K562 (cell line): Measurements from ENCODE around the gene TTC8. TPM values are rescaled to one million over a fixed set of nuclear protein-coding genes. Genes with fewer than 3 reads are reported as not detected.

Source experiments
- ATAC-seq: fragments of 200-7000 bp; cut with Tn5 transposase; 3 replicates; pipeline ENCODE4 v1.9.1; 2020; ENCODE audit warnings: moderate library complexity
- BruUV-seq: library from RNA; stranded (reverse); fragments of 400-500 nt; replicated peaks from 2 replicates; lab custom pipeline; 2021; lab: Mats Ljungman, UMichigan
- CTCF ChIA-PET: fragments of 300-600 bp; formaldehyde crosslinking; extraction: SDS; loops from one replicate; lab custom pipeline; 2021; ENCODE audit warnings: low intra/inter-chr PET ratio; lab: Yijun Ruan, JAX
- POLR2A ChIA-PET: fragments of 300-600, 350-650 bp; sonication (Branson Sonifier 250); formaldehyde crosslinking; extraction: SDS; loops from one replicate; lab custom pipeline; 2021; ENCODE audit warnings: antibody characterized with exemption, inconsistent platforms; lab: Yijun Ruan, JAX
- DNase-seq, 4 experiments: peaks; one replicate each; pipeline versions ENCODE4 v3.0.0 to v3.0.0-alpha.2; 2011 to 2018; ENCODE audit warnings: low spot score in 3 of 4, mixed read lengths in 3 of 4; ENCODE audit errors: extremely low read depth in 1 of 4
- FAIRE-seq: peaks from 2 replicates; lab custom pipeline; 2011; peaks lifted over from hg19 to GRCh38; lab: Jason Lieb, UNC
- H2AFZ ChIP-seq: 2 replicates; pipeline ENCODE4 v1.6.0; 2011; ENCODE audit warnings: low read depth, low read length, control low read depth, inconsistent platforms
- H3K27ac ChIP-seq: fragments of 200-600 bp; 3 replicates; pipeline ENCODE4 v1.8.0; 2011; ENCODE audit warnings: low read depth, mild to moderate bottlenecking, control low read depth, inconsistent platforms, low read length, moderate library complexity, mixed read lengths; ENCODE audit errors: extremely low read depth
- H3K27me3 ChIP-seq, 2 experiments: fragments of 300-600 bp in 1 of 2; 2 replicates in 1 of 2; 3 replicates in 1 of 2; pipeline versions ENCODE4 v1.6.0 to v1.8.0; 2011; ENCODE audit warnings: inconsistent platforms in 2 of 2, low read length in 2 of 2, mild to moderate bottlenecking in 1 of 2, mixed read lengths in 1 of 2, moderate library complexity in 1 of 2; ENCODE audit not compliant: control insufficient read depth in 2 of 2, insufficient read depth in 2 of 2
- H3K36me3 ChIP-seq: fragments of 300-600 bp; 3 replicates; pipeline ENCODE4 v1.8.0; 2011; ENCODE audit warnings: mild to moderate bottlenecking, low read length, inconsistent platforms; ENCODE audit not compliant: control insufficient read depth, insufficient read depth
- H3K4me1 ChIP-seq, 2 experiments: fragments of 200-600 bp in 1 of 2; replicated peaks in 1 of 2; 2 replicates in 1 of 2; 3 replicates in 1 of 2; pipeline versions ENCODE4 v1.5.1 to v1.8.0; 2011; ENCODE audit warnings: inconsistent platforms in 2 of 2, low read length in 2 of 2, mild to moderate bottlenecking in 1 of 2, mixed read lengths in 1 of 2, moderate library complexity in 1 of 2; ENCODE audit not compliant: control insufficient read depth in 2 of 2, insufficient read depth in 2 of 2
- H3K4me2 ChIP-seq: 2 replicates; pipeline ENCODE4 v1.6.1; 2011; ENCODE audit warnings: low read length, control low read depth, inconsistent platforms, mixed read lengths; ENCODE audit not compliant: insufficient read depth
- H3K4me3 ChIP-seq: fragments of 200-600 bp; sonication (generic), shearing (Covaris generic); 2 replicates; pipeline ENCODE4 v1.5.1; 2016; ENCODE audit warnings: control low read depth, inconsistent platforms
- H3K79me2 ChIP-seq: fragments of 200-600 bp; 3 replicates; pipeline ENCODE4 v1.8.0; 2011; ENCODE audit warnings: low read length, inconsistent platforms; ENCODE audit not compliant: control insufficient read depth, insufficient read depth
- H3K9ac ChIP-seq, 2 experiments: 2 replicates each; pipeline versions ENCODE4 v1.6.0 to v1.6.1; 2011; ENCODE audit warnings: low read depth in 2 of 2, low read length in 2 of 2, control low read depth in 1 of 2, inconsistent platforms in 1 of 2, mild to moderate bottlenecking in 1 of 2, mixed read lengths in 1 of 2; ENCODE audit not compliant: insufficient read depth in 1 of 2
- H3K9me1 ChIP-seq: one replicate; pipeline ENCODE4 v1.6.0; 2011; ENCODE audit warnings: inconsistent platforms, mild to moderate bottlenecking, low read length, moderate library complexity; ENCODE audit not compliant: control insufficient read depth, insufficient read depth
- H3K9me3 ChIP-seq: replicated peaks from 2 replicates; pipeline ENCODE4 v1.5.1; 2011; ENCODE audit warnings: low read depth, low read length, inconsistent platforms; ENCODE audit not compliant: control insufficient read depth, insufficient read depth
- H4K20me1 ChIP-seq: replicated peaks from 2 replicates; pipeline ENCODE4 v1.6.1; 2011; ENCODE audit warnings: low read length, inconsistent platforms, mixed read lengths; ENCODE audit not compliant: control insufficient read depth, insufficient read depth
- BCL6 ChIP-seq: fragments of 250-450 bp; sonication (Bioruptor Pico); IDR thresholded peaks from 2 replicates; pipeline ENCODE4 v1.4.0; 2020
- CBX8 ChIP-seq: fragments of 200-600 bp; sonication (generic); IDR thresholded peaks from 2 replicates; pipeline ENCODE4 v1.6.1; 2012; ENCODE audit warnings: borderline replicate concordance, mixed run types, low read depth, mild to moderate bottlenecking, moderate library complexity, mixed read lengths, low read length, control low read depth, inconsistent platforms; ENCODE audit not compliant: poor library complexity, severe bottlenecking; ENCODE audit errors: extremely low read depth
- E2F3 ChIP-seq: fragments of 250-450 bp; sonication (Bioruptor Pico); IDR thresholded peaks from 2 replicates; pipeline ENCODE4 v1.4.0; 2020; ENCODE audit warnings: mild to moderate bottlenecking
- FIP1L1 ChIP-seq: fragments of 200-400 bp; formaldehyde crosslinking; IDR thresholded peaks from 2 replicates; pipeline ENCODE4 v1.6.1; 2018; ENCODE audit warnings: mild to moderate bottlenecking, low read depth, low read length; ENCODE audit not compliant: poor library complexity, severe bottlenecking
- RAD21 ChIP-seq, 2 experiments: fragments of 250-450 bp in 1 of 2; fragments of 450-650 bp in 1 of 2; sonication (Bioruptor Pico) in 1 of 2; formaldehyde crosslinking in 1 of 2; IDR thresholded peaks in 1 of 2; conservative IDR thresholded peaks in 1 of 2; 2 replicates each; pipeline versions ENCODE4 v1.4.0 to v1.8.0; 2020 to 2022; ENCODE audit warnings: mild to moderate bottlenecking in 2 of 2, moderate library complexity in 1 of 2
- RAD51 ChIP-seq: fragments of 450-650 bp; IDR thresholded peaks from 2 replicates; pipeline ENCODE4 v1.7.1; 2016; ENCODE audit warnings: low read depth, mild to moderate bottlenecking, borderline replicate concordance
- SMC3 ChIP-seq: conservative IDR thresholded peaks from 2 replicates; pipeline ENCODE4 v1.6.1; 2011; ENCODE audit warnings: low read depth, low read length, improper control_type of control experiment; ENCODE audit not compliant: insufficient read depth
- ZBED1 ChIP-seq: IDR thresholded peaks from 2 replicates; pipeline ENCODE4 v1.6.1; 2014
- ZNF3 ChIP-seq: fragments of 250-450 bp; sonication (Bioruptor Pico); IDR thresholded peaks from 2 replicates; pipeline ENCODE4 v1.5.0; 2021; ENCODE audit warnings: mild to moderate bottlenecking, moderate library complexity
- in situ Hi-C: fragments of 300-500 bp; cut with MboI; formaldehyde crosslinking; loops from 4 replicates; pipeline ENCODE4 v1.15.0; 2018; ENCODE audit warnings: inconsistent platforms, mixed read lengths
- intact Hi-C: fragments of 100-400 bp; cut with micrococcal nuclease; formaldehyde crosslinking; loops from 2 replicates; pipeline ENCODE4 v1.14.2; 2022
- polyA plus RNA-seq, 8 experiments: library from polyadenylated mRNA; depleted of rRNA in 4 of 8; stranded (reverse) in 5 of 8; unstranded in 3 of 8; fragments of >200 nt; fragmentation: Nextera tagmentation in 2 of 8; fragmentation: Illumina TruSeq in 1 of 8; extraction: Ambion mirVana in 2 of 8; extraction: Trizol in 1 of 8; gene quantifications; 2 replicates each; pipeline versions ENCODE4 v1.2.1 to v1.2.3, GENCODE V29; 2011 to 2014; ENCODE audit warnings: inconsistent platforms in 1 of 8, missing spikeins in 1 of 8
- total RNA-seq, 7 experiments: library from RNA; depleted of rRNA in 6 of 7; stranded (reverse); fragments of >200 nt in 6 of 7; fragmentation: Illumina TruSeq in 2 of 7; extraction: Trizol in 2 of 7; gene quantifications; 2 replicates each; pipeline versions ENCODE4 v1.2.1 to v1.2.3, GENCODE V29; 2011 to 2021; ENCODE audit warnings: low replicate concordance in 1 of 7
- TF ChIP-seq, protein P1 (sequence below), 2 experiments: fragments of 450-650 bp; formaldehyde crosslinking in 1 of 2; IDR thresholded peaks; 2 replicates each; pipeline versions ENCODE4 v1.4.0 to v1.6.1; 2014 to 2020; ENCODE audit warnings: mild to moderate bottlenecking in 2 of 2, borderline replicate concordance in 1 of 2, low read depth in 1 of 2
- TF ChIP-seq, protein P2 (sequence below), 3 experiments: IDR thresholded peaks in 2 of 3; conservative IDR thresholded peaks in 1 of 3; 2 replicates each; pipeline ENCODE4 v1.5.1; 2011 to 2012; ENCODE audit warnings: low read length in 3 of 3, mild to moderate bottlenecking in 3 of 3, control low read depth in 2 of 3, improper control_type of control experiment in 1 of 3, inconsistent platforms in 1 of 3, low read depth in 1 of 3, mixed read lengths in 1 of 3, moderate library complexity in 1 of 3; ENCODE audit not compliant: insufficient read depth in 2 of 3

TTC8 gene
- total and polyA plus RNA-seq, 9 of the 15 experiments (the other 6 are each of a cell fraction or from before 2014, with no cell fraction given) = 7.3 to 22.7 (median 9.6) TPM

DNA sequence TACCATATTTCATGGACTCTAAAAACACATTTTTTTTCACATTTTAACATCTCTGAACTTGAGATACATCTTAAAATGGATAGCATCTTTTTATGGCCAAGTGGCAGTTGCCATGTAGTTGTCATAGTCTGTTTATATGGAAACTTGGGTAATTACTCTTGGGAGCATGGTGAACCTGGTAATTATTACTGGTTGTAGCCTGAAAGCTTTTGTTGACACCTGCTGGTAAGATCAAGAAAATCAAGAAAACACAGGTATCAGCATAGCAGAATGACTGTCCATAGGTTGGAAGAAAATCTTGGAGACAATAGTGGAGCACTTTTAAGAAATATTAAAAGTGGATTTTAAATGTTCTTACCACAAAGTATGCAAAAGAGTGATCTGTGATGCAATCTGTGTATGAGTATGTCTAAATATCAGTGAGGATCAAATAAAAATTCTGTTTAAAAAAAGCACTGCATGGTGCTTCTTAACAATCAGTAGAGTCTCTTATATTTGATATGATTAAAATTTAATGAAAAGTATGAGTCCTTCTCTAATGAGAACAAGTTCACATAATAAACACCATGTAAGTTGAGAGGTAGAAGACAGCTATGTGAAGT lies 44.2 kb downstream of the TTC8 start:
- FAIRE-seq (no peak), DNase-seq (peak in 2 of 4 experiments; percentile 5 to 27), ATAC-seq (peak; percentile 75)
- Histone ChIP-seq H3K4me1 (no peaks in the 10 kb centered on the region), H3K9me3 (no peaks in the 10 kb centered on the region), H4K20me1 (no peaks in the 10 kb centered on the region), H3K9ac (no peak overlapping the region), H3K27ac (no peak overlapping the region), H3K4me3 (no peak overlapping the region), H3K27me3 (no peaks in the 10 kb centered on the region), H3K9me1 (no peaks in the 10 kb centered on the region), H3K79me2 (no peaks in the 10 kb centered on the region), H2AFZ (no peak overlapping the region), H3K36me3 (no peaks in the 10 kb centered on the region), H3K4me2 (no peak overlapping the region)
- in situ Hi-C loops (no loop called here), intact Hi-C loops (loop anchor here (1.0 to 5.0 kb wide), 4 partner anchors 76 to 376 kb away; partner anchors contain the start of gene EML5)
- ChIA-PET POLR2A (interaction anchor here (0.9 kb wide), 1 partner anchor 9 kb away, joined by 3 read pairs; no protein-coding TSS in a partner anchor), CTCF (interaction anchor here (0.6 to 1.8 kb wide), 4 partner anchors 201 to 924 kb away, joined by 4 to 12 read pairs (median 8); no protein-coding TSS in a partner anchor)
- BruUV-seq = no TSS peak
- TF ChIP-seq, protein P1, sequence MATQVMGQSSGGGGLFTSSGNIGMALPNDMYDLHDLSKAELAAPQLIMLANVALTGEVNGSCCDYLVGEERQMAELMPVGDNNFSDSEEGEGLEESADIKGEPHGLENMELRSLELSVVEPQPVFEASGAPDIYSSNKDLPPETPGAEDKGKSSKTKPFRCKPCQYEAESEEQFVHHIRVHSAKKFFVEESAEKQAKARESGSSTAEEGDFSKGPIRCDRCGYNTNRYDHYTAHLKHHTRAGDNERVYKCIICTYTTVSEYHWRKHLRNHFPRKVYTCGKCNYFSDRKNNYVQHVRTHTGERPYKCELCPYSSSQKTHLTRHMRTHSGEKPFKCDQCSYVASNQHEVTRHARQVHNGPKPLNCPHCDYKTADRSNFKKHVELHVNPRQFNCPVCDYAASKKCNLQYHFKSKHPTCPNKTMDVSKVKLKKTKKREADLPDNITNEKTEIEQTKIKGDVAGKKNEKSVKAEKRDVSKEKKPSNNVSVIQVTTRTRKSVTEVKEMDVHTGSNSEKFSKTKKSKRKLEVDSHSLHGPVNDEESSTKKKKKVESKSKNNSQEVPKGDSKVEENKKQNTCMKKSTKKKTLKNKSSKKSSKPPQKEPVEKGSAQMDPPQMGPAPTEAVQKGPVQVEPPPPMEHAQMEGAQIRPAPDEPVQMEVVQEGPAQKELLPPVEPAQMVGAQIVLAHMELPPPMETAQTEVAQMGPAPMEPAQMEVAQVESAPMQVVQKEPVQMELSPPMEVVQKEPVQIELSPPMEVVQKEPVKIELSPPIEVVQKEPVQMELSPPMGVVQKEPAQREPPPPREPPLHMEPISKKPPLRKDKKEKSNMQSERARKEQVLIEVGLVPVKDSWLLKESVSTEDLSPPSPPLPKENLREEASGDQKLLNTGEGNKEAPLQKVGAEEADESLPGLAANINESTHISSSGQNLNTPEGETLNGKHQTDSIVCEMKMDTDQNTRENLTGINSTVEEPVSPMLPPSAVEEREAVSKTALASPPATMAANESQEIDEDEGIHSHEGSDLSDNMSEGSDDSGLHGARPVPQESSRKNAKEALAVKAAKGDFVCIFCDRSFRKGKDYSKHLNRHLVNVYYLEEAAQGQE (IDR thresholded peaks at IDR 0.05; ENCODE audit: borderline replicate concordance) = peak; percentile 66; the same call in 1 of the 2 replicates
- TF ChIP-seq, protein P1 (CRISPR knock-in tag; IDR thresholded peaks at IDR 0.05; ENCODE audit: low read depth) = no peak
- no peak for TF ChIP-seq RAD51
- TF ChIP-seq ZNF3 = no peak
- TF ChIP-seq CBX8 = no peak
- TF ChIP-seq FIP1L1 = no peak
- 0 out of 2 replicates have a peak, but pooled peaks have one; percentile 15 for TF ChIP-seq SMC3
- TF ChIP-seq BCL6 (CRISPR knock-in tag) = no peak
- TF ChIP-seq E2F3 (CRISPR knock-in tag) = no peak
- TF ChIP-seq, protein P2, sequence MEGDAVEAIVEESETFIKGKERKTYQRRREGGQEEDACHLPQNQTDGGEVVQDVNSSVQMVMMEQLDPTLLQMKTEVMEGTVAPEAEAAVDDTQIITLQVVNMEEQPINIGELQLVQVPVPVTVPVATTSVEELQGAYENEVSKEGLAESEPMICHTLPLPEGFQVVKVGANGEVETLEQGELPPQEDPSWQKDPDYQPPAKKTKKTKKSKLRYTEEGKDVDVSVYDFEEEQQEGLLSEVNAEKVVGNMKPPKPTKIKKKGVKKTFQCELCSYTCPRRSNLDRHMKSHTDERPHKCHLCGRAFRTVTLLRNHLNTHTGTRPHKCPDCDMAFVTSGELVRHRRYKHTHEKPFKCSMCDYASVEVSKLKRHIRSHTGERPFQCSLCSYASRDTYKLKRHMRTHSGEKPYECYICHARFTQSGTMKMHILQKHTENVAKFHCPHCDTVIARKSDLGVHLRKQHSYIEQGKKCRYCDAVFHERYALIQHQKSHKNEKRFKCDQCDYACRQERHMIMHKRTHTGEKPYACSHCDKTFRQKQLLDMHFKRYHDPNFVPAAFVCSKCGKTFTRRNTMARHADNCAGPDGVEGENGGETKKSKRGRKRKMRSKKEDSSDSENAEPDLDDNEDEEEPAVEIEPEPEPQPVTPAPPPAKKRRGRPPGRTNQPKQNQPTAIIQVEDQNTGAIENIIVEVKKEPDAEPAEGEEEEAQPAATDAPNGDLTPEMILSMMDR (IDR thresholded peaks at IDR 0.05 in 2 of 3, conservative IDR thresholded peaks at IDR 0.05 in 1 of 3; ENCODE audit: insufficient read depth in 2 of 3, low read depth in 1 of 3, low read length in 3 of 3) = peak; percentile 22 to 63 (median 32); a peak in 3 of 6 replicates
- TF ChIP-seq ZBED1 = no peak
- peak; percentile 52 to 75 for TF ChIP-seq RAD21 (CRISPR knock-in tag; conservative IDR thresholded peaks at IDR 0.05 in 1 of 2, IDR thresholded peaks at IDR 0.05 in 1 of 2)
